Inflammatory macrophage (primary cell): ENCODE measurements around the gene KPNA1.
"Not testable (repeated sequence)": the region's sequence is repeated elsewhere in the genome, so short reads cannot be mapped to it uniquely, and the experiment has no call there.

Experiments
- DNase-seq, 2 donors: peaks; one replicate each; pipeline ENCODE4 v3.0.0-alpha.2; 2020 to 2022

Gene KPNA1

DNA sequence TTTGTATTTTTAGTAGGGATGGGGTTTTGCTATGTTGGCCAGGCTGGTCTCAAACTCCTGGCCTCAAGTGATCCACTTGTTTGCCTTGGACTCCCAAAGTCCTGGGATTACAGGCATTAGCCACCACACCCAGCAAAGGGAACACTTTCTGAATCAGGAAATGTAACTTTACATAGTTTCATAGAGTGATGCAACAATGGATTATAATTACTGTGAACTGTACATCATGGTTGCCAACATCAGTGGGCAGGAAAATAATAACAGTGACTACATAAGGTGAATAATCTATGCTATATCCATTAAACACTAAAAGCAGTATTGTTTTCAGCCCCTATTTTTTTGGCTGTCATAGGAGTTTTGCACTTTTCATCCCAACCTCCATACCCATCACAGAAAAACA, 5.0 kb upstream of the KPNA1 start:
- no peak for DNase-seq

- DNase-seq: no peak
Measured at GRCh38 chr3:122516846-122517360, 2.2 kb upstream of the KPNA1 start.

- no peak for DNase-seq
Measured at GRCh38 chr3:122515870-122516269, 1.1 kb upstream of the KPNA1 start.

GRCh38 chr3:122515020-122515468, 305 bp upstream of the KPNA1 start:
- DNase-seq: no peak

DNA sequence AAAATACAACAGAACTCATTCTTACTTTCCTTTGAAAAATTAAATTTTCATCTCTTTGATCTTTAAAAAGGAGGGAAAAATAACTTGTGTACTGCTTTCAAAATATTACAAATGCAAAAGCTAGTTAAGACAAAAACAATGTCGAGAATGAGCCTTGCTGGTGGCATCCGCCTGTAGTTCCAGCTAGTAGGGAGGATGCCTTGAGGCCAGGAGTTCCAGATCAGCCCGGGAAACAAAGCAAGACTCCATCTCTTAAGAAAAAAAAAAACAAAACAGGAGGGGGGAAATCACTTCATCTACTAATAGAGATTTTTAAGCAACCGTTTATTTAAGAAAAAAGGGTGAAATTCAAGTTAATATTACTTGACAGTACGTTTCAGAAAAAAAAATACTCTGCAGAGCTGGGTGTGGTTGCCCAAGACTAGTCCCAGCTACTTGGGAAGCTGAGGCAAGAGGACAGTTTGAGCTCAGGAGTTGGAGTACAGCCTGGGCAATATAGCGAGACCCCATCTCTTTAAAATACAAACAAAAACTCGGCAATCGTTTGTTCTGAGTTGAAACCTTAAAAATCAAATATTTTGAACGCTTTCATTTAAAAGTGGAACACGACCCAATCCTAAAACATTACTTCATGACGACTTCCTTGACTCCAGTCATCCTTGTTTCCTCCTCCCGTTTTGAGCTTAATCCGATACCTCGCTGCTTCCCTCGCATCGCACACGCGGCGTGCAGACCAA, 1.2 kb downstream of the KPNA1 start:
- no peak for DNase-seq

- DNase-seq: no peak
Measured at GRCh38 chr3:122512284-122512683, 2.5 kb downstream of the KPNA1 start.

- DNase-seq: no peak
Measured at GRCh38 chr3:122510878-122511535, 3.7 kb downstream of the KPNA1 start.

GRCh38 chr3:122508944-122509343, 5.8 kb downstream of the KPNA1 start:
- DNase-seq: not testable (repeated sequence)

- no peak for DNase-seq
Measured at GRCh38 chr3:122508135-122508914, 6.4 kb downstream of the KPNA1 start.

- no peak for DNase-seq
Measured at GRCh38 chr3:122506450-122506849, 8.3 kb downstream of the KPNA1 start.

GRCh38 chr3:122505676-122506075, 9.1 kb downstream of the KPNA1 start:
- DNase-seq: no peak

GRCh38 chr3:122502941-122503340, 11.8 kb downstream of the KPNA1 start:
- DNase-seq: no peak

DNA sequence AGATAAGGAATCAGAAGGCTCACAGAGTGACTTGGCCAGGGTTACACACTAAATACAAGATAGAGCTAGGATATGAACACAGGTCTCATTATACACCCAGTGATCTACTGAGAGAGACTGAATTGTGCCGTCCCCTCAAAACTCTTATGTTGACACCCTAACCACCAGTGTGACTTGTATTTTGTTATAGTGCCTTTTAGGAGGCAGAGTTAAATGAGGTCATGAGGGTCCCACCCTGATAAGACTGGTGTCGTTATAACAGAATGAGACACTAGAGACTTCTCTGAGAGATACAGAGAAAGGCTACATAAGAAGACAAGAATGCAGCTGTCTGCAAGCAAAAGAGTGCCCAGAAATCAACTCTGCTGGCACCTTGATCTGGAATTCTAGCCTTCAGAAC, 12.6 kb downstream of the KPNA1 start:
- DNase-seq: no peak

DNA sequence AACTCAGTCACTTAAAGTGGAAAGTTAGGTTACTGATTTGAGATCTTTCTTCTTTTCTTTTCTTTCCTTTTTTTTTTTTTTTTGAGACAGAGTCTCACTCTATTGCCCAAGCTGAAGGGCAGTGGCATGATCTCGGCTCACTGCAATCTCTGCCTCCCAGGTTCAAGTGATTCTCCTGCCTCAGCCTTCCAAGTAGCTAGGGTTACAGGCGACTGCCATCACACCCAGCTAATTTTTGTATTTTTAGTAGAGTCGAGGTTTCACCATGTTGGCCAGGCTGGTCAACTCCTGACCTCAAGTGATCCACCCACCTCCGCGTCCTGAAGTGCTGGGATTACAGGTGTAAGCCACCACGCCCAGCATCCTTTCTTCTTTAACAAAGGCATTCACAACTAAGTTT, 13.8 kb downstream of the KPNA1 start:
- not testable (repeated sequence) for DNase-seq

- DNase-seq: no peak
Measured at GRCh38 chr3:122498152-122498551, 16.6 kb downstream of the KPNA1 start.

DNA sequence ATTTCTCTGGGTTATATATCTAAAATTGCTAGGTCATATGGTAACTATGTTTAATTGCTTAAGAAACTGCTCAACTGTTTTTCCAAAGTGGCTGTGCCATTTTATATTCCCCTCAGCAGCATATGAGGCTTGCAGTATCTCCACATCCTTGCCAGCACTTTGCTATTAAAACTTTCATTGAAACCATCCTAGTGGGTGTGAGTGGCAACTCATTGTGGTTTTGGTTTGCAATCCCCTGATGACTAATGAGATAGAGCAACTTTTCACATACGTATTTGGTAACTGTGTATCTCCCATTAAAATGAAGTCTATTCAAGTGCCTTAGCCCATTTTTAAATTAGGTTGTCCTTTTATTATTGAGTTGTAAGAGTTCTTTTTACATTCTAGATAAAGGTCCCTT, 17.3 kb downstream of the KPNA1 start:
- peak; percentile 83 to 92 for DNase-seq

DNA sequence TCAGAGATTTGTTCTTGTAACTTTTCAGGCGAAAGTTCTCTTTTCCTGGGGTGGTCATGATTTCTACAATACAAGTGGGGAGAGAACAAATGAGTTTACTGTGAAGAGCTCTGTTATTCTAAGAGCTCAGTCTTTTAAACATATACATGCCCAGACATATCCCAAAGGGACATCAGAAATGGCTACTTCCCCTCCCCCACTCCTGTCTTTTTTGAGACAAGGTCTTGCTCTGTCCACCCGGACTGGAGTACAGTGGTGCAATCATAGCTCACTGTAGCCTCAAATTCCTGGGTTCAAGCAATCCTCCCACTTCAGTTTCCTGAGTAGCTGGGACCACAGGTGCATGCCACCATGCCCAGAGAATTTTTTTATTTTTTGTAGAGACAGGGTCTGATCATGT, 18.2 kb downstream of the KPNA1 start:
- no peak for DNase-seq

GRCh38 chr3:122493296-122493695, 21.4 kb downstream of the KPNA1 start:
- no peak for DNase-seq

- DNase-seq: no peak
Measured at GRCh38 chr3:122488262-122488973, 26.3 kb downstream of the KPNA1 start.

GRCh38 chr3:122484985-122485384, 29.8 kb downstream of the KPNA1 start:
- no peak for DNase-seq

GRCh38 chr3:122481390-122481789, 33.3 kb downstream of the KPNA1 start:
- DNase-seq: no peak

DNA sequence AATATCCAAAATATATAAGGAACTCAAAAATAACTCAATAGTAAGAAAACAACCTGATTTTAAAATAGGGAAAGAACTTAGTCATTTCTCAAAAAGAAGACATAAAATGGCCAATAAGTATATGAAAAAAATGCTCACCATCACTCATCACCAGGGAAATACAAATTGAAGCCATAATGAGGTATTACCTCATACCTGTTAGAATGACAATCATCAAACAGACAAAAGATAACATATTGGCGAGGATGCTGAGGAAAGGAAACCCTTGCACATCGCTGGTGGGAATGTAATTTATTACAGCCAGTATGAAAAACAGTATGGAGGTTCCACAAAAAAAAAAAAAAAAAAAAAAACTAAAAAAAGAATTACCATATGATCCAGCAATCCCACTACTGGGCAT, 38.2 kb downstream of the KPNA1 start:
- no peak for DNase-seq

DNA sequence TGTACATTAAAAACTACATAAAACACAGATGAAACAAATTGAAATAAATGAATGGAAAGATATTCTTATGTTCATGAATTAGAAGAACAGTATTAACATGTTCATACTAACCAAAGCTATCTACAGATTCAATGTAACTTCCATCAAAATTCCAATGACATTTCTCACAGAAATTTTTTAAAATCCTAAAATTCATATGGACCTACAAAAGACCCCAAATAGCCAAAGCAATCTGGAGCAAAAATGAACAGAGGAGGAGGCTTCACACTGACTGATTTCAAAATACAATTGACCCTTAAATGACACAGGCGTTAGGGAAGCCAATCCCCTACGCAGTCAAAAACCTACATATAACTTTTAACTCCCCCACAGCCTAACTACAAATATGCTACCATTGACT, 39.4 kb downstream of the KPNA1 start:
- DNase-seq: no peak
